ENCODE data around the gene UST. TPM values are rescaled to one million over a fixed set of nuclear protein-coding genes. Genes with fewer than 3 reads are reported as not detected.

Gene UST
- total RNA-seq, 4 donors from 2014 or later = 13.5 to 47.1 (median 33.0) TPM

GRCh38 chr6:148959501-148959900 is 212.7 kb downstream of the UST start:
- no peaks in the 10 kb centered on the region for H3K4me1 ChIP-seq
- no peak overlapping the region for H3K27ac ChIP-seq
- H3K27me3 ChIP-seq = no peaks in the 10 kb centered on the region
- DNase-seq (ENCODE audit: low spot score in 2 of 2) = no peak
- no peak overlapping the region for H3K4me3 ChIP-seq
- no peaks in the 10 kb centered on the region for H3K9me3 ChIP-seq
- TF ChIP-seq, protein P1, sequence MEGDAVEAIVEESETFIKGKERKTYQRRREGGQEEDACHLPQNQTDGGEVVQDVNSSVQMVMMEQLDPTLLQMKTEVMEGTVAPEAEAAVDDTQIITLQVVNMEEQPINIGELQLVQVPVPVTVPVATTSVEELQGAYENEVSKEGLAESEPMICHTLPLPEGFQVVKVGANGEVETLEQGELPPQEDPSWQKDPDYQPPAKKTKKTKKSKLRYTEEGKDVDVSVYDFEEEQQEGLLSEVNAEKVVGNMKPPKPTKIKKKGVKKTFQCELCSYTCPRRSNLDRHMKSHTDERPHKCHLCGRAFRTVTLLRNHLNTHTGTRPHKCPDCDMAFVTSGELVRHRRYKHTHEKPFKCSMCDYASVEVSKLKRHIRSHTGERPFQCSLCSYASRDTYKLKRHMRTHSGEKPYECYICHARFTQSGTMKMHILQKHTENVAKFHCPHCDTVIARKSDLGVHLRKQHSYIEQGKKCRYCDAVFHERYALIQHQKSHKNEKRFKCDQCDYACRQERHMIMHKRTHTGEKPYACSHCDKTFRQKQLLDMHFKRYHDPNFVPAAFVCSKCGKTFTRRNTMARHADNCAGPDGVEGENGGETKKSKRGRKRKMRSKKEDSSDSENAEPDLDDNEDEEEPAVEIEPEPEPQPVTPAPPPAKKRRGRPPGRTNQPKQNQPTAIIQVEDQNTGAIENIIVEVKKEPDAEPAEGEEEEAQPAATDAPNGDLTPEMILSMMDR (IDR thresholded peaks at IDR 0.05) = no peak
- no peak for TF ChIP-seq POLR2A (IDR thresholded peaks at IDR 0.05)
- TF ChIP-seq EP300 (IDR thresholded peaks at IDR 0.05) = no peak
- WGBS, 2 donors = 90% methylated on average over 4 of the region's 4 CpGs
- peaks cover 0 to 33% (median 0%) of the 10 kb centered on the region in 3 donors for H3K36me3 ChIP-seq

DNA sequence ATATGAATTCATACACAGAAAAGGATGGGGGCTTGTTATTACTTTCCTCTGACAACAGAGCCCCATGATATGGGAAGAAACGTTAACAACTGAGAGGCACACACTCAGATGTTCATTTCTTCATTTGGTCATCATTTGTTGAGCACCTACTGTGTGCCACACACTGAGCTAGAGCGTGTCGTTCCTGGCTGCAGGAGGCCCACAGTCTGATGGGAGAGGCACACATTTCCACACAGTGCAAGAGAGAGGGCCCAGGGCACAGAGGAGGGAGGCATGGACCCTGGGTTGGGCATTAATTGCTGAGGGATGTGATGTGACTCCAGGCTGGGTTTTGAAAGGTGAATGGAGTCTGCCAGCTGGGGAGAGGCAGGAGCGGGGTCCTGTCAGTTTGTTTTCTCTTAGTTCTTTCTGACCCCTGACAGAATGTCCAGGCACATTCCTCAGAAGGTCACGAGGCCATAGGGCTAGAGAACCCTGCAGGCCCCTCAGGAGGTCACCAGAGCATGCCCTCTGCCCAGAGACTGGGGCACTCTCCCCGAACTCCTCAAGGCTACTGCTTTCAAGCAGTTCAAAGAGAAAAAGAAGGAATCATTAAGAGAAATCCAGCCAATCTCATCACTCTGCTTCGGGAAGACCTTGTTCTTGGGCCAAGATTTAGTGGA is 216.2 kb downstream of the UST start:
- peaks cover 0 to 10% (median 3%) of the 10 kb centered on the region in 4 donors for H3K4me1 ChIP-seq
- H3K9me3 ChIP-seq = no peaks in the 10 kb centered on the region
- DNase-seq (ENCODE audit: low spot score in 2 of 2) = no peak
- H3K36me3 ChIP-seq = peaks cover 0 to 26% (median 0%) of the 10 kb centered on the region in 3 donors
- H3K27me3 ChIP-seq = no peaks in the 10 kb centered on the region
- TF ChIP-seq, protein P1 (IDR thresholded peaks at IDR 0.05) = no peak
- TF ChIP-seq EP300 (IDR thresholded peaks at IDR 0.05) (no peak), POLR2A (IDR thresholded peaks at IDR 0.05) (no peak)
- no peak overlapping the region for H3K4me3 ChIP-seq
- WGBS, 2 donors = 66 to 67% methylated on average over 7 of the region's 7 CpGs
- no peak overlapping the region for H3K27ac ChIP-seq

- 90 to 96% methylated on average over 5 of the region's 5 CpGs for WGBS, 2 donors
- Histone ChIP-seq H3K4me1 (peaks cover 0 to 18% (median 8%) of the 10 kb centered on the region in 4 donors), H3K27ac (no peak overlapping the region), H3K9me3 (no peaks in the 10 kb centered on the region), H3K36me3 (peaks cover 0 to 26% (median 0%) of the 10 kb centered on the region in 3 donors), H3K27me3 (no peaks in the 10 kb centered on the region), H3K4me3 (no peak overlapping the region)
- no peak for TF ChIP-seq EP300 (IDR thresholded peaks at IDR 0.05)
- TF ChIP-seq POLR2A (IDR thresholded peaks at IDR 0.05) = no peak
- TF ChIP-seq, protein P1 (IDR thresholded peaks at IDR 0.05) = no peak
- no peak for DNase-seq (ENCODE audit: low spot score in 2 of 2)
Measured at GRCh38 chr6:148963738-148964137, 216.9 kb downstream of the UST start.

- Histone ChIP-seq H3K36me3 (peaks cover 0 to 24% (median 0%) of the 10 kb centered on the region in 3 donors), H3K9me3 (no peaks in the 10 kb centered on the region), H3K27me3 (no peaks in the 10 kb centered on the region), H3K27ac (no peak overlapping the region), H3K4me3 (no peak overlapping the region), H3K4me1 (peaks cover 0 to 25% (median 13%) of the 10 kb centered on the region in 4 donors)
- DNase-seq (ENCODE audit: low spot score in 2 of 2) = no peak
- TF ChIP-seq POLR2A (IDR thresholded peaks at IDR 0.05) (no peak), EP300 (IDR thresholded peaks at IDR 0.05) (no peak)
- TF ChIP-seq, protein P1 (IDR thresholded peaks at IDR 0.05) = no peak
- 94 to 97% methylated on average over 13 of the region's 13 CpGs for WGBS, 2 donors
Measured at GRCh38 chr6:148964467-148964866, 217.6 kb downstream of the UST start.

DNA sequence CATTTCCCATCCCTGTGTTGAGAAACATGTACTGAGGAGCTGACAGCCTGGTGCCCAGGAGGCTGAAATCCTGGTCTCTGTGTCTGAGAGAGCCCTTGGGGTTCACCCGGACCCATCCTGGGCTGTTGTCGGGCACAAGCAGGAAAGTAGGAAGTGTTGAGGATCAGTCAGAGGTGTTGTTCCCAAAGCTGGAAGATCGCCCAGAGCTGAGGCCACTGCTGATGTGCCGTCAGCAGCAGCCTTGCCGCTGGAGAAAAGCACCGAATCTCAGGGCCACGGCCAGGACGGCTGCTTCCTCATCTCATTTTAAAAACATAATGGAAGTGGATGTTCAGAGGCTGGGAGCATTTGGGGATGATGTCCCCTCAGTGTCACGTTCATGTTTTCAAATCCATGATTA is 218.5 kb downstream of the UST start:
- TF ChIP-seq, protein P1 (IDR thresholded peaks at IDR 0.05) = no peak
- TF ChIP-seq POLR2A (IDR thresholded peaks at IDR 0.05) = no peak
- TF ChIP-seq EP300 (IDR thresholded peaks at IDR 0.05) = no peak
- H3K9me3 ChIP-seq = no peaks in the 10 kb centered on the region

More for the DNA sequence above, 218.5 kb downstream of the UST start:
- Histone ChIP-seq H3K36me3 (peaks cover 0 to 16% (median 0%) of the 10 kb centered on the region in 3 donors), H3K27ac (no peak overlapping the region), H3K4me3 (no peak overlapping the region), H3K27me3 (no peaks in the 10 kb centered on the region), H3K4me1 (peaks cover 0 to 28% (median 15%) of the 10 kb centered on the region in 4 donors)
- no peak for DNase-seq (ENCODE audit: low spot score in 2 of 2)
- 80% methylated on average over 9 of the region's 9 CpGs for WGBS, 2 donors
